Transverse colon (tissue), 4 donors: ENCODE results near the gene NACAD. TPM values are rescaled to one million over a fixed set of nuclear protein-coding genes. Genes with fewer than 3 reads are reported as not detected.

Source experiments
- DNase-seq: peaks from one replicate; pipeline ENCODE4 v3.0.0-alpha.2; 2019
- H3K27ac ChIP-seq, 4 donors: fragments of 200-600 bp; sonication (generic); 2 replicates each; pipeline ENCODE4 v1.5.1; 2016 to 2018; ENCODE audit warnings: inconsistent platforms in 4 of 4
- H3K27me3 ChIP-seq: fragments of 200-600 bp; sonication (generic); 2 replicates; pipeline ENCODE4 v1.5.1; 2017; ENCODE audit warnings: inconsistent platforms
- H3K36me3 ChIP-seq, 4 donors: fragments of 200-600 bp; sonication (generic); 2 replicates each; pipeline ENCODE4 v1.5.1; 2017 to 2019; ENCODE audit warnings: inconsistent platforms in 4 of 4
- H3K4me1 ChIP-seq, 4 donors: fragments of 200-600 bp; sonication (generic); 2 replicates each; pipeline ENCODE4 v1.5.1; 2017 to 2020; ENCODE audit warnings: inconsistent platforms in 4 of 4
- H3K4me3 ChIP-seq, 4 donors: fragments of 200-600 bp; sonication (generic); 1 replicate in 1 of 4; 2 replicates in 3 of 4; pipeline versions ENCODE4 v1.5.1 to v1.6.1; 2017 to 2019; ENCODE audit warnings: inconsistent platforms in 4 of 4
- H3K9me3 ChIP-seq, 2 donors: fragments of 200-600 bp; sonication (generic); 2 replicates each; pipeline ENCODE4 v1.5.1; 2017 to 2019; ENCODE audit warnings: inconsistent platforms in 2 of 2
- CTCF ChIP-seq, 5 experiments: fragments of 200-600 bp in 3 of 5; fragments of 450-650 bp in 2 of 5; sonication (generic) in 3 of 5; IDR thresholded peaks; 1 replicate in 2 of 5; 2 replicates in 3 of 5; pipeline ENCODE4 v1.5.1; 2016 to 2017; ENCODE audit warnings: antibody characterized with exemption in 5 of 5, inconsistent platforms in 3 of 5, mild to moderate bottlenecking in 2 of 5, moderate library complexity in 1 of 5
- EP300 ChIP-seq: sonication (generic); formaldehyde crosslinking; IDR thresholded peaks from one replicate; pipeline ENCODE4 v1.6.1; 2017; ENCODE audit warnings: antibody characterized with exemption, low read depth
- POLR2A ChIP-seq: fragments of 450-650 bp; IDR thresholded peaks from one replicate; pipeline ENCODE4 v1.6.1; 2016; ENCODE audit warnings: antibody characterized with exemption, mild to moderate bottlenecking, moderate library complexity
- POLR2AphosphoS5 ChIP-seq, 3 donors: sonication (generic); formaldehyde crosslinking; IDR thresholded peaks; one replicate each; pipeline ENCODE4 v1.6.1; 2016; ENCODE audit warnings: antibody characterized with exemption in 3 of 3
- WGBS, 2 donors: methylation state at CpG; one replicate each; pipeline ENCODE4 v1.1.5; 2018; ENCODE audit warnings: low coverage in 1 of 2; 5-methylcytosine and 5-hydroxymethylcytosine counted together
- in situ Hi-C, 4 donors: fragments of 200-750 bp; cut with MboI; loops; one replicate each; pipeline versions ENCODE4 v1.15.0 to v1.15.1; 2017; ENCODE audit warnings: low sequenced_read_pairs in 3 of 4, low pct_ligation_motif_present in 1 of 4, low pct_unique_long_range_greater_than_20kb in 1 of 4
- intact Hi-C: fragments of 100-400 bp; cut with DNase I; formaldehyde crosslinking; loops from one replicate; pipeline ENCODE4 v1.15.1; 2023; ENCODE audit warnings: low total_unique reads
- total RNA-seq, 4 donors: library from RNA; depleted of rRNA; stranded (reverse); fragments of >200 nt; gene quantifications; one replicate each; pipeline ENCODE4 v1.1.0, GENCODE V29; 2016

The NACAD gene
- total RNA-seq = 1 to 10 TPM; 1.1 to 5.2 (median 2.0) TPM

GRCh38 chr7:45088821-45089340, at the start of gene NACAD:
Gene NACAD, minus strand, starts transcription at chr7:45088969. Its CDS starts 75 bp downstream, at chr7:45088894.
- TF ChIP-seq CTCF (IDR thresholded peaks at IDR 0.05) (no peak), EP300 (no peak), POLR2AphosphoS5 (IDR thresholded peaks at IDR 0.05) (no peak), POLR2A (no peak)
- peak; percentile 45 for DNase-seq
- in situ Hi-C loops (no loop called here), intact Hi-C loops (no loop called here)
- Histone ChIP-seq H3K4me1 (peaks cover 0 to 12% (median 3%) of the 10 kb centered on the region in 4 donors), H3K9me3 (no peaks in the 10 kb centered on the region), H3K36me3 (no peaks in the 10 kb centered on the region), H3K27me3 (peaks cover 19% of the 10 kb centered on the region), H3K4me3 (peak within 1 kb of the TSS; percentile 21 to 54 (median 39)), H3K27ac (peak within 1 kb of the TSS; percentile 39 to 83 (median 60))
- WGBS, 2 donors = 0 to 1% methylated on average over 5 to 39 of the region's 50 CpGs

- Histone ChIP-seq H3K4me3 (no peak overlapping the region), H3K27me3 (no peaks in the 10 kb centered on the region), H3K36me3 (no peaks in the 10 kb centered on the region), H3K4me1 (peaks cover 0 to 9% (median 2%) of the 10 kb centered on the region in 4 donors), H3K9me3 (no peaks in the 10 kb centered on the region), H3K27ac (no peak overlapping the region)
- intact Hi-C loops = loop anchor here (10.0 kb wide), 1 partner anchor 162 kb away; the partner anchor contains the start of gene MYO1G
- in situ Hi-C loops = loop anchor here in 2 of 4 donors (10.0 to 25.0 kb wide), 3 partner anchors 172 to 282 kb away; no protein-coding TSS in a partner anchor
- no peak for TF ChIP-seq POLR2AphosphoS5 (IDR thresholded peaks at IDR 0.05)
- peak; percentile 76 to 84 (median 80) for TF ChIP-seq CTCF (IDR thresholded peaks at IDR 0.05)
- no peak for TF ChIP-seq EP300
- no peak for TF ChIP-seq POLR2A
- DNase-seq = peak; percentile 62
- 42 to 60% methylated on average over 5 to 9 of the region's 9 CpGs for WGBS, 2 donors
Measured at GRCh38 chr7:45136106-45137060, 47.6 kb upstream of the NACAD start.

GRCh38 chr7:45133877-45134276, 45.1 kb upstream of the NACAD start:
- no peaks in the 10 kb centered on the region for H3K36me3 ChIP-seq
- TF ChIP-seq CTCF (IDR thresholded peaks at IDR 0.05) = no peak
- TF ChIP-seq POLR2A = no peak
- no peak for TF ChIP-seq EP300
- TF ChIP-seq POLR2AphosphoS5 (IDR thresholded peaks at IDR 0.05) = no peak
- intact Hi-C loops (loop anchor here (10.0 kb wide), 1 partner anchor 159 kb away; the partner anchor contains the start of gene MYO1G), in situ Hi-C loops (loop anchor here in 2 of 4 donors (10.0 to 25.0 kb wide), 3 partner anchors 169 to 279 kb away; no protein-coding TSS in a partner anchor)
- H3K9me3 ChIP-seq = no peaks in the 10 kb centered on the region
- H3K27ac ChIP-seq = no peak overlapping the region
- peaks cover 0 to 9% (median 2%) of the 10 kb centered on the region in 4 donors for H3K4me1 ChIP-seq
- WGBS, 2 donors = 93% methylated on average over 6 of the region's 7 CpGs; no CpG with 5 or more reads in 1 of the 2 donors
- no peak overlapping the region for H3K4me3 ChIP-seq
- H3K27me3 ChIP-seq = no peaks in the 10 kb centered on the region
- DNase-seq = no peak

- peaks cover 0 to 9% (median 2%) of the 10 kb centered on the region in 4 donors for H3K4me1 ChIP-seq
- no peaks in the 10 kb centered on the region for H3K27me3 ChIP-seq
- H3K4me3 ChIP-seq = no peak overlapping the region
- H3K36me3 ChIP-seq = no peaks in the 10 kb centered on the region
- no peak for TF ChIP-seq POLR2A
- TF ChIP-seq CTCF (IDR thresholded peaks at IDR 0.05) = no peak
- no peak for TF ChIP-seq EP300
- no peak for TF ChIP-seq POLR2AphosphoS5 (IDR thresholded peaks at IDR 0.05)
- DNase-seq = no peak
- WGBS, 2 donors = 94% methylated on average over 4 of the region's 4 CpGs; no CpG with 5 or more reads in 1 of the 2 donors
- intact Hi-C loops (loop anchor here (10.0 kb wide), 1 partner anchor 159 kb away; the partner anchor contains the start of gene MYO1G), in situ Hi-C loops (loop anchor here in 2 of 4 donors (10.0 to 25.0 kb wide), 3 partner anchors 169 to 279 kb away; no protein-coding TSS in a partner anchor)
- H3K27ac ChIP-seq = no peak overlapping the region
- no peaks in the 10 kb centered on the region for H3K9me3 ChIP-seq
Measured at GRCh38 chr7:45133352-45133751, 44.6 kb upstream of the NACAD start.
